GM19025 (cell line): ENCODE data around the gene ARMC9.
"Not testable (repeated sequence)": the region's sequence is repeated elsewhere in the genome, so short reads cannot be mapped to it uniquely, and the experiment has no call there.

Source experiments
- ATAC-seq: cut with Tn5 transposase; IDR thresholded peaks from one replicate; pipeline ENCODE4 v1.9.1; 2021; ENCODE audit warnings: mild to moderate bottlenecking, low read depth, moderate library complexity; ENCODE audit not compliant: unreplicated experiment

Gene ARMC9

DNA sequence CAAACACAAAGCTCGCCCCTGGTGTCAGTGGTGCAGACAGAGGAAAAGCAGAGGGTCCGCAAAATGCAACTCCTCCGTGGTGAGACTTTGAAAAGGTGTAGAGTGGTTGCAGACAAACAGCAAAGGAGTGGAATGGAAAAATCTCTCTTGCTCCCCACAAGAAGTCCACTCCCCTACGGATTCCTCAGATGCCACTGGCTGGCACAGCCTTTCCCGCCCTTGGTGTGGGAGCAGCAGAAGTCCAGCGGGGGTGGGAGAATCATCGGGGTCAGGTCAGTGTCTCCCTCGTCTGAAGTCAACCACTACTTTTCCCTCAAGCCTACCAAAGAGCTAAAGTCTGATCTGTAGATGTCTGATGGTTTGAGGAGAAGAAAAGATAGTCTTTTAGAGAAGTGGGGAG lies 174.8 kb downstream of the ARMC9 start:
- ATAC-seq, result no peak

DNA sequence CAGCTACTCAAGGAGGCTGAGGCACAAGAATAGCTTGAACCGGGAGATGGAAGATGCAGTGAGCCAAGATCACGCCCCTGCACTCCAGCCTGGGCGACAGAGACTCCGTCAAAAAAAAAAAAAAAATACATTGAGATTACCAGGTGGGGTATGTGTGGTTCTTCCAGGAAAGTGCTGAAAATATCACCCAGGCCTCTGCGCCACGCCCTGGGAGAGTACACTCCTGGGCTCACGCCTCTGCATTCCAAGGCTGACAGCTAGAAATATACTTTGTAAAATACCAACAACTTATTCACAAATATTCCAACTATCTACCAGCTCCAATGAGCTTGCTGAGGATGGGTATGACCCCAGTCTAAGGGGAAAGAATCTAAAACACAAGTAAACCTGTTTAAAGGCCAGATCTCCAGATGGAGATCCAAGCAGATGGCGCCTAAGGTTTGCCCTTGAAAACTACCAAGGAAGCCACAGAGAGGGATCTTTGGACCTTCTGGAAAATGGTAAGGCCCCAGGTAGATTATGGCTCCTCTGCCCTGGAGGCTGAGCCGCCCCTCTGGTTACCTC lies 175.4 kb downstream of the ARMC9 start:
- no peak for ATAC-seq

DNA sequence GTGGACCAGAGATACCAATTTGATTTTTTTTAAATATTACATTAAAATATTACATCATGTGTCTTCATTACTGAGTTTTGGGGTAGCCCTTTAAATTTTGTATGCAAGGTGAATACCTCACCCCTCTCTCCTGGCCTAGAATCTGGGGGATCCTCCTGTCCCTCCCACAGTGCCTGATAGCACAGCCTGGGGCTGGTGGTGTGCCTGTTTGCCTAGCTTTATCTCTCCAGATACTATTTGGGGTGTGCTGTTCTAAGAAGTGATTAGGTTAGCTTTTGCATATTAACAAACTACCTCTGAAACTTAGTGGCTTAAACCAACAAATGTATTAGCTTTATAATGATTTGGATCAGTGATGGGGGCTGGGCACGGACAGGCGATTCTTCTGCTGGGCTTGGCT lies 176.3 kb downstream of the ARMC9 start:
- ATAC-seq, result no peak

DNA sequence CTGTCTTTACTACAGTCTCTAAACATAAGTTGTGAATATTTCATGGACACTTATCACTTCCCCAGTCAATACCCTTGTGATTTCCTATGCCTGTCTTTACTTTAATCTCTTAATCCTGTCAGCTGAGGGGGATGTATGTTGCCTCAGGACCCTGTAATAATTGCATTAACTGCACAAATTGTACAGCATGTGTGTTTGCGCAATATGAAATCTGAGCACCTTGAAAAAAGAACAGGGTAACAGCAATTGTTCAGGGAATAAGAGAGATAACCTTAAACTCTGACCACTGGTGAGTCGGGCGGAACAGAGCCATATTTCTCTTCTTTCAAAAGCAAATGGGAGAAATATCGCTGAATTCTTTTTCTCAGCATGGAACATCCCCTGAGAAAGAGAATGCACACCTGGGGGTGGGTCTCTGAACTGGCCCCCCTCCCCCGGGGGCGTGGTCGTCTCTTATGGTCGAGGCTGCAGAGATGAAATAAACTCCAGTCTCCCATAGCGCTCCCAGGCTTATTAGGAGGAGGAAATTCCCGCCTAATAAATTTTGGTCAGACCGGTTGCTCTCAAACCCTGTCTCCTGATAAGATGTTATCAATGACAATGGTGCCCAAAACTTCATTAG lies 177.7 kb downstream of the ARMC9 start:
- ATAC-seq, result not testable (repeated sequence)

DNA sequence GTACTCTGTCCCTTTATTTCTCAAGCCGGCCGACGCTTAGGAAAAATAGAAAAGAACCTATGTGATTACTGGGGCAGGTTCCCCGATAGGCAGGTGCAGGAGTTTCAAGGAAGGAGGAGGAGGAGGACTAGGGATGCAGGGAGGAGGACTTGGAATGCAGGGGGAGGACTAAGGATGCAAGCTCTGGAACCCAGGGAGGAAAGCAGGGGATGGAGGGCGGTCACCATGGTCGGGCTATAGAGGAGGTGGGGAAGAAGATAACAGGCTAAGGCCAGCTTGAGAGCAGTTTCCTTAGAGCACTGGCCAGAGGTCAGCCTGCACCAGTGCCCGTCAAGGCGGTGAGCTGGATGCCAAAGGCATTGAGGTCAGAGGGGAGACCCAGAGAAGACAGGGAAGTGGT lies 178.4 kb downstream of the ARMC9 start:
- ATAC-seq, result no peak

DNA sequence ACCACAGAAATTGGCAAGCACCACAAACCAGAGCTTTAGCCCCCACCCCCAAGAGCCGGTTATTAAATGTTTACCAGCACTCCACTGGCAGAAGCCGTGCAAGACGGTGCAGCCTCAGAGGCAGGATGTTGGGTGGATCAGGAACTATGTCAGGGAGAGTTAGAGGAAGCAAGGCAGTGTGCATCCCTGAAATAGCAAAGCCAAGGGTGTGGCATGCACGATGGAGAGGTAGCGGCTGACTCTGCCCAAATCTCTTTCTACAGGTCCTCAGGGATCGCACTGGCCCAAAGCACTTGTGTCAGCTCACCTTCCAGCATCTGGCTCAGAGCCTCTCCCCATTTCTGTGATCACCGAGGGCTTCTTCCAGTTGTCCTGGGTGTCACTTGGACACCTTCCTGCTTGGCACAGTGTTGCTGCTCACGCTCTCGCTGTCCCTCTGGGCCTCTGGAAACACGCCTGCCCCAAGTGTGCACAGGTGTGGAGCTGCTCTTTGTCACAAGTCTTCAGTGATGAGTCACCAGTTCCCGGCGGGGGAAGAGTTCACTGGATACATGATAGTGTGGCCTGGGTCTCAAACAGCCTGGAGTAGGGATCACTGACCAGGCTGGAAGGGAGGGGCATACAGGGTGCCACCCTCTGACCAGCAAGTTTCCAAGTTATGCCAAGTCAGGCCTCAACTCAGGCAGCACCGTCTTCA lies 179.7 kb downstream of the ARMC9 start:
- no peak for ATAC-seq

DNA sequence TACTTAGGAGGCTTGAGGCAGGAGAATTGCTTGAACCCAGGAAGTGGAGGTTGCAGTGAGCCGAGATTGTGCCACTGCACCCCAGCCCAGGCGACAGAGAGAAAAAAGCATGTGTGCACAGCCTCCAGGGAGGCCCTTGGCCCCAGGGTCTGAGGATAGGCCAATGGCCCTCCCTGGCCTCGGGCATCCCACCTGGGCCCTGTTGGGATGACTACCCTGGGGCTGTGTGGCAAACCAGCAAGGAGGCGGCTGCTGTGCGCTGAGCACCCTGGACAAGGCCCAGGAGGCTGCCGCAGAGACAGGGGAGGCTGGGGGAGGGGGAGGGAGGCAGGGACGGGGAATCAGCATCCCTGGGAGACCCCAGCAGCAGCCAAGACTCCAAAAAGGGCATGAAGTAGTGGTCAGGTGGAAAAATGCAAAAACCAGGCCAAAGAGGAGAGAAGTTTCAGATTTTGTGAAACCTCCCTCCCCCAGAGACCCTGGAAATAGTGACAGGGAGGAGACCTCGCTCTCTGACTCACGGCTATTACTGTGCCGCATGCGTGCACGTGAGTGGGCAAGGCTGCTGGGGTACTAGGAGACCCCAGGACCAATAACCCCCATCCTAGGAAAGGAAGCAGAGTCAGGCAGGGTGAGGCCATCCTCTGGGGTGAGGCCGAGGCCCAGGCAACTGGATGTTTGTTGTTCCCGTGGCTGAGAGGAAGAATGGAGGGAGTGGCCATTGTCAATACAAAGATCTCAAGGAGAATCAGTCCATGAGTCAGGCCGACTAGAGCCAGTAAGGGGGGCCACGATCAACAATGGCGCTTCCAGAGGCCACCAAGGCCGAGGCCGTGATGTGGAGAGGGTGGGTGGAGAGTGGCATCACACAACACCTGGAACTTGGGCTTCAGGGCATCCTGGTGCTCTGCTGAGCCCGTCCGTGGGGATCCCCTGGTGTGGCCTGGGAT lies 181.1 kb downstream of the ARMC9 start:
- ATAC-seq, result no peak

DNA sequence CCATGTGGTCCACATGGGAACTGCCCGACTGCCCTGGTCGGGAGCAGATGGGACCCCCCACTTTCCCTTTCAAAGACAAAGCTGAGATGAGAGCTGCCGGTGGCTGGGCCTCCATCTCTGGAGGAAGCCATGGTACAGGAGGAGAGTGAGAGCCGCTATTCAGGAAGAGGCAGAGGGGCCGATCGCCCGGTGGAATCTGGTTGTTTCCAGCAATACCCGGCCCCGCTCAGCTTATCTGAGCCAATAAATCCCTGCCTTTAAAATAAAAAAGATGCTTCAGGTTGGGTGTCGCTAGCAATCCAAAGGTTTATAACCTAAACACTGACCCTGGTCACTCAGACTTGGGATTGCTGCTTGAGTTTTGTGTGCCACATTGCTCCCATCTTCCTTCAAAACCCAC lies 181.9 kb downstream of the ARMC9 start:
- ATAC-seq, result no peak

DNA sequence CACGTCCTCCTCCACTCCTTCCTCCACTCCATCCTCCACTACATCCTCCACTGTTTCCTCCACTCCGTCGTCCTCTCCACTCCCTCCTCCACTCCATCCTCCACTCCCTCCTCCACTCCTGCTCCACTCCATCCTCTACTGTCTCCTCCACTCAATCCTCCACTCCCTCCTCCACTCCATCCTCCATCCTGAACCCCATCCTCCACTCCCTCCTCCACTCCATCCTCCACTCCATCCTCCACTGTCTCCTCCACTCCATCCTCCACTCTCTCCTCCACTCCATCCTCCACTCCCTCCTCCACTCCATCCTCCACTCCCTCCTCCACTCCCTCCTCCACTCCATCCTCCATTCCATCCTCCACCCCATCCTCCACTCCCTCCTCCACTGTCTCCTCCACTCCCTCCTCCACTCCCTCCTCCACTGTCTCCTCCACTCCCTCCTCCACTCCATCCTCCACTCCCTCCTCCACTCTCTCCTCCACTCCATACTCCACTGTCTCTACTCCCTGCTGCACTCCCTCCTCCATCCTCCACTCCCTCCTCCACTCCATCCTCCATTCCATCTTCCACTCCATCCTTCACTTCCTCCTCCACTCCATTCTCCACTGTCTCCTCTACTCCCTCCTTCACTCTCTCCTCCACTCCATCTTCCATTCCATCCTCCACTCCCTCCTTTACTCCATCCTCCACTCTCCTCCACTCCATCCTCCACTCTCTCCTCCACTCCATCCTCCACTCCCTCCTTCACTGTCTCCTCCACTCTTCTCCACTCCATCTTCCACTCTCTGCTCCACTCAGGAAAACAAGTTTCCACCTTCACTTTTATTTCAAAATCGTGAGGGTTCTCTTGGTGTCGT lies 182.8 kb downstream of the ARMC9 start:
- ATAC-seq, result no peak

DNA sequence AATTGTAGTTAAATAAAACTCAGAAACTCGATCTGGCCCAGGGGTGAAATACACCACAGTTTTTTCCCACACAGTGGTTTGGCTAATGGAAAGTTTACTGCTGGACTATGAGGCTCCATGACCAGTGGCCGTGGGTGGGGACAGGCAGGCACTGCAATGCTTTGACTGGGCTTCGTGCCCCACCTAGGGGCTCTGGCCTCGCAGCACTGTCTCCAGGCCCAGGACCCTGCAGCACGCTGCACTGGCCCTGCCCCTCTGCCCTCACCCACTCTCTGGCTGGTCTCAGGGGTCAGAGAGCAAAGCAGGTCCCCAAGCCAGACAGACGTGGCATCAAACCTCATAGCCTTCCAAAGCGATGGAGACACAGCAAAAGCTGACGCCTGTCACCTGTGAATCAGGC lies 183.7 kb downstream of the ARMC9 start:
- ATAC-seq, result no peak

DNA sequence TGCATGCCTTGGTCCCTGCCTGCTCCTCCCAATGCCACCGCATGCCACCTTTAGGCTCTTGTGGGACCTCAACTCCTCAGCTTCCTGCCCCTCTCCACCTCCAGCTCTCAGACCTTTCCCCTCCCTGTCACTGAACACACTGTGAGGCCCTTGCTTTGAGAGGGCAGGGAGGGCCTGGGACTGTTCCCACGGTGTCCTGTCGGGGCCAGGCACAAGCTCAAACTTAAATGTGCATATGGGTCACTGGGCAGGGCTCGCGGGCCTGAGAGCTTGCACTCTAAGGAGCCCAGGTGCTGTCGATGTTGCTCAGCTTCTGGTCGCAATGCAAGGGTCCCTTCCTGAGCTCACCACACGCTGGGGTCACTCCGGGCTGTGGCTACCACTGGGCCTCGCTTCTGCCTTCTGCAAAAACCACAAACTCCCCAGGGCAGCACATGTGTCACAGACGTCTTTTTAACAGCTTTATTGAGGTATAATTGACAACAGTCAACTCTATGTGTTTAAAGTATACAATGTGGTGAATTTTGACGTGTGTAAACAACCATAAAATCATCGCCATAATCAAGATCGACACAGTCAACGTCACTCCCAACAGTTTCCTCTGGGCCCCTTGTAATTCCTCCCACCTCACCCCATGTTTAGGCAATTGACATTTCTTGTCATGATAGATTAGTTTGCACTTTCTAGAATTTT lies 185.1 kb downstream of the ARMC9 start:
- no peak for ATAC-seq

DNA sequence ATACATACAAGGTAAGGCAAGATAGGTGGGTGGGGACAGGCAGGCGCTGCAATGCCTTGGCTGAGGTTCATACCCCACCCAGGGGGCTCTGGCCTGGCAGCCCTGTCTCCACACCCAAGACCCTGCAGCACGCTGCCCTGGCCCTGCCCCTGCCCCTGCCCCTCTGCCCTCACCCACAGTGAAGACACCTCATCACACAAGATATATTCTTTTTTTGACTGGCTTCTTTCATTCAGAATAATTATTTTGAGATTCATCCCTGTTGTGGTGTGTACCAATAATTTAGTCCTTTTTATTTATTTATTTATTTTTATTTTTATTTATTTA lies 185.6 kb downstream of the ARMC9 start:
- ATAC-seq, result no peak

DNA sequence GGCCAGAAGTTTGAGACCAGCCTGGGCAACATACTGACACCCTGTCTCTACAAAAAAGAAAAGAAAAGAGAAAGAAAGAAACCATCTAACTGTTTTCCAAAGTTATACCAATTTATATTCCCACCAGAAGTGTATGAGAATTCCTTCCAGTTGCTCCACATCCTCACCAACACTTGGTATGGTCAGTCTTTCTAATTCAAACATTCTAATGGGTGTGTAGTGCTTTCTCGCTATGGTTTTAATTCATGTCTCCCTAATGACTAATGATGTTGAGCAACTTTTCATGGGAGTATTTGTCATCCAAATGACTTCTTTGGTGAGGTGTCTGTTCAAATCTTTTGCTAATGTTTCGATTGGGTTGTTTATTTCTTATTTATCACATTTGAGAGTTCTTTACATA lies 186.5 kb downstream of the ARMC9 start:
- ATAC-seq, result no peak

DNA sequence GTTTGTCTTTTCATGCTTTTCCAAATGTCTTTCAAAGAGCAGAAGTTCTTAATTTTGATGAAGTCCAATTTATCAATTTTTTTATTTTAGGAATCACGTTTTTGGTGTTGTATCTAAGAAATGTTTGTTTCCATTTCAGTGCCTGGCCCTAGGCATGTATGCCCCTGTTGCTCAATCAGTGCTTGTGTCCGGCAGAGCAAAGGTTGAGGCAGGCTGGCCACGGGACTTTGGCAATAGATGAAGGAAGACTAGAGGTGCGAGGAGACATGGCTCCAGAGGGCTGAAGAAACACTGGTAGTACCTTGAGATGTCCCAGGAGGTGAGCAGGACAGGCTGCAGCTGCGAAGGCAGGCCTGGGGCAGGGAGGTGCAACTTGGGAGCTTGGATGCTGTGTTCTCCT lies 187.0 kb downstream of the ARMC9 start:
- ATAC-seq, result no peak

DNA sequence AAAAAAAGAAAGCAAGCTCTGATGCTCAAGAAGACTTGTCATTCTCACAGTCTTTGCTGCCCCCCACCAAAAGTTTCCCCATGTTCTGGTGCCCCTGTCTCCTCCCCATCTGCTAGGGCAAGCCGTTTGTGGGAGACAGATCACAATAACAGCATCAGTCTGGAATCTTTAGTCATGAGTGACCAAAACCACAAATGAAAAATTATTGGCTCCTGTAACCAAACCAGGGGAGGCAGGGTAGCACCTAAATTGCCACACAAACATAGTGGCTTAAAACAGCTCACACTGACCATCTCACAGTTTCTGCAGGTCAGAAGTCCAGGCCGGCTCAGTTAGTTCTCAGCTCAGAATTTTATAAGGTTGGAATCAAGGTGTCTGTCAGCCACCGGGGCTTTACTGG lies 188.0 kb downstream of the ARMC9 start:
- no peak for ATAC-seq

DNA sequence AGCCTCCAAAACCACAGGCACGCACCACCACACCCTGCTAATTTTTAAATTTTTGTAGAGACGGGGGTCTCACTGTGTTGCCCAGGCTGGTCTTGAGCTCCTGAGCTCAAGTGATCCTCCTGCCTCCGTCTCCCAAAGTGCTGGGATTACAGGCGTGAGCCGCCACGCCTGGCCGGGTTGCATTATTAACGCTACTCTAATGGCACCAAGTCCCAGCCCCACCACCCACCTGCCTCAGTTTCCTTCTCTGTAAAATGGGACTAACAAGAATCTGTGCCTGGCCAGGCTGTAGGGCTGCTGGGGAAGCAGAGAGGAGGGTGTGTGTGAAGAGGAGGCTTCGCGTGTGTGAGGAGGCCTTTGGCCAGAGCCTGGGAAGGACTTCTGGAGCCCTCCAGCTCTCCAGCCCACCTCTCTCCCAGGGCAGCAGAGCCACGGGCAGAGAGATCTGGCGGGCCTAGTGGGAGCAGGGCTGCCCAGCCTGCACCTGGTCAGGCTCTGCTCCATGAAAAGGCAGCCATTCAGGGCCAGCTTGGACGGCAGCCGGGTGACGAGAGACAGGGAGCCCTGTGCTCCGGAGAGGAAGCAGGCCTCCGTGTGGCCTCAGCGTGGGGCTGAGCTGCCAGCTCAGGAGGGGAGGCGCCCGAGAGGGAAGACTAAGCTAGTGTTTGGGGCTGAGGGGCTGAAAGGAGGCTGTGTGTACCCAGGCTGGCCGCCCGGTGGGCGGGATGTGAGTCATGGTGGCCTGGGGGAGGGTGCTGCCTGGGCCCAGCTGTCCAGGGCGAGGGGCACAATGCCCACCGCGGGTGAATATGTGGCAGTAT lies 189.7 kb downstream of the ARMC9 start:
- no peak for ATAC-seq

DNA sequence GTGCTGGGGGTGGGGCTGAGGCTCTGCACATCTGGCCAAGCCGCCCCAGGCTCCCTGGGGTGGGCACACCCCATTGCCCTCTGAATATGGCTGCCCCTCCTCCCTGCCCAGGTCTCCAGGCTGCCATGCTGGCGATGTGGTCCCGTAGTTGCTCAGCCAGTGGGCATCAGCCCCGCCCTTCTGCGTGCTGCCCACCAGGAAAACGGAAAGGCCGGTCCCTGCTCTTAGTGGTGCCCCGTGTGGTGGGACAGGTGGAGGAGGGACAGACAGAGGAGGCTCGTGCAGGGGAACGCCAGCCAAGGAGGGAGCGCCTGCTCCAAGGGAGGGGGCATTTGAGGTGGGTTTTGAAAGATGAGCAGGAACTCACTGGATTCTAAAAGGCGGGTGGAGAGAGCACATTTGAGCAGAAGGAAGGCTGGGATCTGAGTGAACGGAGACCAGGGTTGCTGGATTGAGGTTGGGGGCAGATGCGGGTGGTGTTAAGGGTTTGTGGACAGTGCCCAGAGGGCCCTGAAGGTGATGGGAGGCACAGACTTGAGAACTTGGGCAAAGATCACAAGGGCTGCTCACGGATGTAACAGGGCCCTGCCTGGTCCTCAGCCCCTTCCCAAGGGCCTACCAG lies 190.4 kb downstream of the ARMC9 start:
- no peak for ATAC-seq

DNA sequence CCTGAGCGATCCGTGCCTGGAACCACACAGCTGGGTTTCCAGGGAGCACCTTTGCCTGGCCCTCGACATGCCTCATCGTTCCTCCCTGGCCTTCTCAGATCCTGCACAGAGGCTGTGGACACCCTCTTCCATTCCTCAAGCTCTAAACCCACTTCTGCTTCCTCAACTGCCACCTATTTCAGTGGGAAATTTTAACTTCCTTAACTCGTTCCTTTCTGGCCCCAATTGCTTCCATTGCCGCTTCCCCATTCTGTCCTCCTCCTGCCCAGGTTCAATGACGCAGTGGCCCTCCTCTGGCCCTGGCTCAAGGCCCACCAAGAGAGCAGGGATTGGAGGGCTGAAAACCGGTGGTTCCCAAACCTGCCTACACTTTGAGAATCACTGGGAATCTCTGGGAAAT lies 192.2 kb downstream of the ARMC9 start:
- ATAC-seq, result no peak

DNA sequence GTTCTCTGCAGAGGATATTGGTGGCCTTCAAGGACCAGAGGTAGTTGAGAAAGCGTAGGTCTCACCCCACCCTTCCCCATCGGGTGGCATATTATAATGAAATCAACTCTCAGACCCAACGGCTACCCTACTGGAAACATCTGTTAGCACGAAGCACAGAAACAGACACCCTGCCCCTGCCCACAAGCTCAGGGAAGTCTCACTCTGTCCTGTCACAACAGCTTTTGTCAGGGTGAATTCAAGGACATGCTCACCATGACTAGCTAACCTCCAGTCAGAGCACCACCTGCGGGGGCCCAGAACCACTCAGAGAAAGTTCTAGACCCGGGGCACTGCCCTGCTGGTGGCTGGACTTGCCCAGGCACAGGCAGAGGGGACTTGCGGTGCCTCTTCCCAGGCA lies 193.6 kb downstream of the ARMC9 start:
- ATAC-seq, result no peak
